Measurements from ENCODE around the gene KANK4.

DNA sequence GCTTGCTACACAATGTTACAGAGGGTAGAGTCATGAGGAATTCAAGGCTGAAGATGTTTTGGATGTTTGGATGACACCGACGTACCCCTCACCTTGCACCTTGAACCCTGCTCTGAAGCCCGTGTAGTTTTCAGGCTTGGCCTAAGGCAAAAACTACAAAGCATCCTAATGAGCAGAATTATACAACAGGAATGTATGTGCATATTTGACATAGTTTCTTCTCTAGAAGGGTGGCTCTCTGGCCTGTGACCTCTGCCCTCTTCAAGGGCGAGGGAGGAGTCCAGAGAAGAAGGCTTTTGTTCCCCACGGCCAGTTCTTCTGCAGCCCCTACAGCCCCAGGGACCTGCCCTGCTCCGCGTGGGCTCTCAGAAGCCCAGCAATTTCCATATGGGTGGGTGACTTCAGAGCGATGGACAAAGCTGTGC lies 81.3 kb downstream of the KANK4 start:
- TF ChIP-seq POLR2A (IDR thresholded peaks at IDR 0.05) = no peak
- TF ChIP-seq, protein P1, sequence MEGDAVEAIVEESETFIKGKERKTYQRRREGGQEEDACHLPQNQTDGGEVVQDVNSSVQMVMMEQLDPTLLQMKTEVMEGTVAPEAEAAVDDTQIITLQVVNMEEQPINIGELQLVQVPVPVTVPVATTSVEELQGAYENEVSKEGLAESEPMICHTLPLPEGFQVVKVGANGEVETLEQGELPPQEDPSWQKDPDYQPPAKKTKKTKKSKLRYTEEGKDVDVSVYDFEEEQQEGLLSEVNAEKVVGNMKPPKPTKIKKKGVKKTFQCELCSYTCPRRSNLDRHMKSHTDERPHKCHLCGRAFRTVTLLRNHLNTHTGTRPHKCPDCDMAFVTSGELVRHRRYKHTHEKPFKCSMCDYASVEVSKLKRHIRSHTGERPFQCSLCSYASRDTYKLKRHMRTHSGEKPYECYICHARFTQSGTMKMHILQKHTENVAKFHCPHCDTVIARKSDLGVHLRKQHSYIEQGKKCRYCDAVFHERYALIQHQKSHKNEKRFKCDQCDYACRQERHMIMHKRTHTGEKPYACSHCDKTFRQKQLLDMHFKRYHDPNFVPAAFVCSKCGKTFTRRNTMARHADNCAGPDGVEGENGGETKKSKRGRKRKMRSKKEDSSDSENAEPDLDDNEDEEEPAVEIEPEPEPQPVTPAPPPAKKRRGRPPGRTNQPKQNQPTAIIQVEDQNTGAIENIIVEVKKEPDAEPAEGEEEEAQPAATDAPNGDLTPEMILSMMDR (IDR thresholded peaks at IDR 0.05) = no peak
- TF ChIP-seq EP300 (IDR thresholded peaks at IDR 0.05) = no peak
